CD4-positive, alpha-beta T cell (primary cell): ENCODE results near the gene TSPAN11. TPM values are rescaled to one million over a fixed set of nuclear protein-coding genes. Genes with fewer than 3 reads are reported as not detected.

Experiments
- ATAC-seq: fragments of 200-7000 bp; cut with Tn5 transposase; one replicate; pipeline ENCODE4 v1.10.0; 2022; ENCODE audit warnings: mild to moderate bottlenecking; ENCODE audit not compliant: poor library complexity
- CTCF ChIA-PET: fragments of 350-600 bp; sonication (Branson Sonifier 250); formaldehyde crosslinking; loops from one replicate; lab custom pipeline; 2021; ENCODE audit warnings: antibody characterized with exemption, inconsistent platforms; lab: Charles Lee
- POLR2A ChIA-PET: fragments of 350-600 bp; sonication (Branson Sonifier 250); formaldehyde crosslinking; loops from one replicate; lab custom pipeline; 2021; ENCODE audit warnings: antibody characterized with exemption, inconsistent platforms; lab: Charles Lee
- DNase-seq, 14 experiments: peaks; one replicate each; pipeline ENCODE4 v3.0.0-alpha.2; 2013 to 2020; ENCODE audit warnings: mixed read lengths in 2 of 14
- H3K27ac ChIP-seq, 2 donors: one replicate each; pipeline versions ENCODE4 v1.5.1 to v1.7.0; 2013; ENCODE audit warnings: low read length in 2 of 2, low read depth in 1 of 2, mild to moderate bottlenecking in 1 of 2
- H3K27me3 ChIP-seq, 2 experiments: 1 replicate in 1 of 2; 2 replicates in 1 of 2; pipeline versions ENCODE4 v1.6.1 to v1.7.0; 2013; ENCODE audit warnings: low read length in 2 of 2, control low read depth in 1 of 2, mild to moderate bottlenecking in 1 of 2, moderate library complexity in 1 of 2; ENCODE audit not compliant: insufficient read depth in 2 of 2, control insufficient read depth in 1 of 2
- H3K36me3 ChIP-seq: one replicate; pipeline ENCODE4 v1.6.1; 2013; ENCODE audit warnings: low read length, control low read depth; ENCODE audit not compliant: insufficient read depth
- H3K4me1 ChIP-seq: one replicate; pipeline ENCODE4 v1.6.1; 2013; ENCODE audit warnings: low read length, control low read depth; ENCODE audit not compliant: insufficient read depth
- H3K4me3 ChIP-seq: one replicate; pipeline ENCODE4 v1.5.1; 2013; ENCODE audit warnings: mild to moderate bottlenecking, low read length, moderate library complexity
- H3K9me3 ChIP-seq, 2 experiments: 1 replicate in 1 of 2; 2 replicates in 1 of 2; pipeline versions ENCODE4 v1.6.1 to v1.7.0; 2013; ENCODE audit warnings: low read length in 2 of 2, mild to moderate bottlenecking in 2 of 2, control low read depth in 1 of 2, moderate library complexity in 1 of 2; ENCODE audit not compliant: control insufficient read depth in 1 of 2, insufficient read depth in 1 of 2
- H3K27ac Mint-ChIP-seq: one replicate; pipeline ENCODE4 v1.8.0; 2020; ENCODE audit warnings: mixed read lengths
- H3K27me3 Mint-ChIP-seq: one replicate; pipeline ENCODE4 v1.8.0; 2021; ENCODE audit warnings: mixed read lengths
- H3K36me3 Mint-ChIP-seq: one replicate; pipeline ENCODE4 v1.8.0; 2021; ENCODE audit warnings: low read depth, mixed read lengths
- H3K4me1 Mint-ChIP-seq: one replicate; pipeline ENCODE4 v1.8.0; 2021; ENCODE audit warnings: low read depth, mixed read lengths
- H3K4me3 Mint-ChIP-seq: one replicate; pipeline ENCODE4 v1.8.0; 2020; ENCODE audit warnings: mild to moderate bottlenecking, mixed read lengths
- H3K9me3 Mint-ChIP-seq: one replicate; pipeline ENCODE4 v1.8.0; 2020; ENCODE audit warnings: mixed read lengths
- intact Hi-C, 2 experiments: fragments of 100-400 bp; cut with DNase I in 1 of 2; cut with micrococcal nuclease in 1 of 2; formaldehyde crosslinking; loops; one replicate each; pipeline versions ENCODE4 v1.15.1 to v1.9.0; 2023 to 2025; cut with DNase I, micrococcal nuclease
- total RNA-seq, 174 experiments: library from RNA in 2 of 174; stranded (reverse) in 2 of 174; gene quantifications; one replicate each; pipeline ENCODE4 v1.2.3 and lab custom pipeline; 2021 to 2026
- TF ChIP-seq, protein P1 (sequence below): fragments of 200-600 bp; IDR thresholded peaks from one replicate; pipeline ENCODE4 v1.8.0; 2022; ENCODE audit warnings: antibody characterized with exemption, mild to moderate bottlenecking

The TSPAN11 gene
- total RNA-seq, 2 experiments from 2014 or later = not detected

DNA sequence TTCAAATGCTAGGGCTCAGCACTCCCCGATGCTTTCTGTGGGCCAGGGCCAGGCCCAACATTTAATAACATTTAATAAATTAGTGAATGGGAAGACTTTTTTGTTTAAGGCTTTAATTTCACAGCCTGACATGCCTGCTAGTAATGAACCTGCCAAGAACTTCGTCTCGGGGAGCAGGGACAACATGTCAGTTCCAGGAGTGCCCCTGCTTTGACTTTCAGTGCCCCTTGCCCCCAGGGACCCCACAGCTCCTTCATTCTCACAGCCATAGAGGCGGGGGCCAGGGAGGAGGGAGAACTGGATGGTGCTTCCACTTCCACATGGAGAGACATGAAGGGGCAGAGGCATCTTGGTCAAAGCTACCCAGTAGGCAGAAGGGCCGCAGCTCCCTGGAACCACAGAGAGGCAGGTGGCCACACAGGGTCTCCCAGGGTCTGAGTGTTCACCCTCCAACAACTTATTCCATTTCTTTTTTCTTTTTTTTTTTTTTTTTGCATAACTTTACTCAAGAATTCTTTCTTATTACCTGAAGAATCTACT, 81.2 kb downstream of the TSPAN11 start:
- TF ChIP-seq, protein P1, sequence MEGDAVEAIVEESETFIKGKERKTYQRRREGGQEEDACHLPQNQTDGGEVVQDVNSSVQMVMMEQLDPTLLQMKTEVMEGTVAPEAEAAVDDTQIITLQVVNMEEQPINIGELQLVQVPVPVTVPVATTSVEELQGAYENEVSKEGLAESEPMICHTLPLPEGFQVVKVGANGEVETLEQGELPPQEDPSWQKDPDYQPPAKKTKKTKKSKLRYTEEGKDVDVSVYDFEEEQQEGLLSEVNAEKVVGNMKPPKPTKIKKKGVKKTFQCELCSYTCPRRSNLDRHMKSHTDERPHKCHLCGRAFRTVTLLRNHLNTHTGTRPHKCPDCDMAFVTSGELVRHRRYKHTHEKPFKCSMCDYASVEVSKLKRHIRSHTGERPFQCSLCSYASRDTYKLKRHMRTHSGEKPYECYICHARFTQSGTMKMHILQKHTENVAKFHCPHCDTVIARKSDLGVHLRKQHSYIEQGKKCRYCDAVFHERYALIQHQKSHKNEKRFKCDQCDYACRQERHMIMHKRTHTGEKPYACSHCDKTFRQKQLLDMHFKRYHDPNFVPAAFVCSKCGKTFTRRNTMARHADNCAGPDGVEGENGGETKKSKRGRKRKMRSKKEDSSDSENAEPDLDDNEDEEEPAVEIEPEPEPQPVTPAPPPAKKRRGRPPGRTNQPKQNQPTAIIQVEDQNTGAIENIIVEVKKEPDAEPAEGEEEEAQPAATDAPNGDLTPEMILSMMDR = no peak
- Mint-ChIP-seq H3K9me3 (no peaks in the 10 kb centered on the region), H3K27me3 (no peaks in the 10 kb centered on the region), H3K36me3 (no peaks in the 10 kb centered on the region), H3K27ac (no peak overlapping the region), H3K4me1 (no peaks in the 10 kb centered on the region), H3K4me3 (no peak overlapping the region)
- Histone ChIP-seq H3K4me1 (no peaks in the 10 kb centered on the region), H3K9me3 (no peaks in the 10 kb centered on the region), H3K36me3 (no peaks in the 10 kb centered on the region), H3K4me3 (no peak overlapping the region), H3K27ac (no peak overlapping the region), H3K27me3 (no peaks in the 10 kb centered on the region)
- no peak for DNase-seq
- ChIA-PET CTCF (no interaction called here), POLR2A (no interaction called here)
- ATAC-seq = no peak
- intact Hi-C loops = no loop called here

DNA sequence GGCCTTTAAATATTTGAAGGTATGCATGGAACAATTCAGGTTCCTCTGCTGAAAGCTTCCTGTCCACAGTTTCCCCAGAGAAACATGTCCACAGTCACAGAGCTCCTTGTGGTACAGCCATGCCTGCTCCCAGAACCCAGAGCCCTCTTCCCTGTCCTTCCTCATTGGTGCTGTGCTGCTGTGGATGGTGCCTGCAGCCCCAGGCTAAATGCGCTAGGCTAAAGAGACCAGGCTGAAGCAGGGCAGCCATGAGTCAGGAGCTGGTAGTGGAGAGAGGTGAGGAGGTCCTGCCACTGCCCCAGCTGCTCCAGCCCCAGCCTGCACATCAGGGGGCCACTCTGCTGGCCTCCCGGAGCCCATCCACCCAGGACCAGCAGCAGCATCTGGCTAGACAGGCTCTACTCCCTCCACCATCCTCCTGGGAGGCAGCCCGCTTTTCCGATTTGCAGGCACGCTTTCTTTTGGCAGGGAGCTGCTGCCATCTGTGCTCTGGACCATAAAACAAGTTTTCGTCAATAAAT, 81.8 kb downstream of the TSPAN11 start:
- Mint-ChIP-seq H3K36me3 (no peaks in the 10 kb centered on the region), H3K27ac (no peak overlapping the region), H3K4me1 (no peaks in the 10 kb centered on the region), H3K27me3 (no peaks in the 10 kb centered on the region), H3K9me3 (no peaks in the 10 kb centered on the region), H3K4me3 (no peak overlapping the region)
- intact Hi-C loops = no loop called here
- ChIA-PET CTCF (no interaction called here), POLR2A (no interaction called here)
- ATAC-seq (no peak), DNase-seq (no peak)
- no peaks in the 10 kb centered on the region for H3K27me3 ChIP-seq
- no peaks in the 10 kb centered on the region for H3K9me3 ChIP-seq
- H3K27ac ChIP-seq = no peak overlapping the region
- no peaks in the 10 kb centered on the region for H3K36me3 ChIP-seq
- H3K4me1 ChIP-seq = no peaks in the 10 kb centered on the region
- TF ChIP-seq, protein P1 = no peak
- no peak overlapping the region for H3K4me3 ChIP-seq

DNA sequence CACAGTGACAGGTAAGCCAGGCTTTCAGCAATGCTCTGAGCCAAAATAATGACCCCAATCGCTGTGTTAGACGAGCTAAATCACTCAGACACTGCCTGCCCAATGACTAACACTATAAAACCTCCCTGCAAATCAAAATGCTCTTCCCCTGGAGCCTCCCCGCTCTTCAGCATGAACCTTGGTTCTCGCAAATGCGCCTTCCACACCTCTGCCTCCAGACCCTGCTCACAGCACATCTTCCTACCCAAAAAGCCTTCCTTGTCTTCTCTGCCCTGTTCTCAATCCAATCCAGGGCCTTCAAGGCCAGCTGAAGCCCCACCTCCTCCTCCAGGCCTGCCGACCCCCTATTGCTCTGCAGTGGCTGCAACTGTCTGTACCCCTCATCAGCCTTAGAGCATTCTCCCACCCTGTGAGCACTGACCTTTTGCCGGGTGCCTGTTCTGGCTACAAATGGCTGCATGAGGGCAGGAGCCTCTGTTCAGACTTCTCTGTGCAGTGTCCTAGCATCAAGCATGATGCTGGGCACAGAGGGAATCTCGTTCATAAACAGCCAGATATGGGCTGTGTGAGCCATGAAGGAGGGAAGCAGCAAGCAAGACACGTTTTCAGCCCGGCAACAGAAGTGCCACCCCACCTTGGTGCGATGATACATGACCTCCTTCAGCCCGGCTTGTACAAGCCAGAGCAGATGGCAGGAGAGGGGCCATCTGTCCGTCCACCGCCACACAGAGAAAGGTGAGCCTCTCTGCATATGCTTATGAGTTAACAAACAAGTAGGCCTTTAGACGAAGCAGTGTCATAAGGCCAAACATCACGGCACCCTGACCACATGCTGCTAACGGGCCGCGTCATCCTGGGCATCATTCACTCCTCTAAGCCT, 82.7 kb downstream of the TSPAN11 start:
- DNase-seq = no peak
- ATAC-seq = no peak
- Histone ChIP-seq H3K9me3 (no peaks in the 10 kb centered on the region), H3K27me3 (no peaks in the 10 kb centered on the region), H3K27ac (no peak overlapping the region), H3K4me1 (no peaks in the 10 kb centered on the region), H3K36me3 (no peaks in the 10 kb centered on the region), H3K4me3 (no peak overlapping the region)
- TF ChIP-seq, protein P1 = no peak
- POLR2A ChIA-PET = no interaction called here
- H3K4me3 Mint-ChIP-seq = no peak overlapping the region
- H3K27me3 Mint-ChIP-seq = no peaks in the 10 kb centered on the region
- intact Hi-C loops = no loop called here
- H3K9me3 Mint-ChIP-seq = no peaks in the 10 kb centered on the region
- H3K4me1 Mint-ChIP-seq = no peaks in the 10 kb centered on the region
- no peaks in the 10 kb centered on the region for H3K36me3 Mint-ChIP-seq
- CTCF ChIA-PET = no interaction called here
- no peak overlapping the region for H3K27ac Mint-ChIP-seq
